GM18861 (cell line): ENCODE data around the gene NLK.
"Not testable (repeated sequence)": the region's sequence is repeated elsewhere in the genome, so short reads cannot be mapped to it uniquely, and the experiment has no call there.

Experiments used
- ATAC-seq: cut with Tn5 transposase; IDR thresholded peaks from one replicate; pipeline ENCODE4 v1.9.1; 2021; ENCODE audit not compliant: unreplicated experiment

Gene NLK

DNA sequence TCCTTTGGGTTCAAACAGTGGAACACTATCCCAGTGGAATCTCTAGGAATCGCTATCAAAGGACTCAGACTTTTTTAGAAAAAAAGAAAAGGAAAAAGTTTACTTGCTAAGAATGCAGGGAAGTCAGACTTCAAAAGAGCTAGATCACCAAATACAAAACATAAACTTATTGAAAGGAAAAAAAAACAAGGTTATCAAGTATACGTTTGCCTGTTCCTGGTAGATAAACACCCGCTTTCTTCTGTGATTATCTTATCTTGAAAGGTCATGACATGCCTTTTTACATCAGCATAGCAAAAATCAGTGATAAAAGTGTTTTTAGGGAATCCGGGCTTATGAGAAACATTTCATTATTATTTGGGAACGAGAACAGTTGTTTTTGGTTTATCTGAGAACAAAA is 147.2 kb downstream of the NLK start:
- no peak for ATAC-seq

DNA sequence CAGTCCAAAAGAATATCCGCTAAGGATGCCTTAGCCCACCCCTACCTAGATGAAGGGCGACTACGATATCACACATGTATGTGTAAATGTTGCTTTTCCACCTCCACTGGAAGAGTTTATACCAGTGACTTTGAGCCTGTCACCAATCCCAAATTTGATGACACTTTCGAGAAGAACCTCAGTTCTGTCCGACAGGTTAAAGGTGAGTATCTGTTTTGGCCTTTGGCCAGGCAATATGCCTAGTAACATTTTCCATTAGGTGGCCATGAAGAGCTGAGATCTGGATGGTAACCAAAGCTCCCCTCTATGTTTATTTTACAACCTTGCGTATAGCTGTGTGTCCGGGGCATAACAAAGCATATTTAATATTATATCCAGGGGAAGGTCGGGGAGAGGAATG is 148.5 kb downstream of the NLK start:
- ATAC-seq = no peak

DNA sequence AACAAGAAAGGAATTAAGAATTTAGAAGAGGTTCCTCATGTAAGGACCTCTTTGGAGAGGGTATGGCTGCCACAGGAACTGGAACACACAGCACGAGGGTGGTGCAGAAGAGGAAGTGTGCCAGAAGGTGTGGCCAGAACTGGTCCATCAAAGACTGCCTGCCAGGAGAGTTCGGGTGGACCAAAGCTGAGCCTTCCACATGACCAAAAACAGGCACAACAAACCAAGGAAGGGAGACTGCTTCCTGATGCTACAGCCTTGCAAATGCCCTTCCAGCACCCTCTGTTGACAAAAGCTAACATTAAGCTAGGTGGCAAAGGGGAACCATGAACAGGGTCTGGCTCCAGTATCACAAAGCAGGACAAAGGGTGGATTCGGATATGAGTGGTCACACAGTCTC is 150.8 kb downstream of the NLK start:
- no peak for ATAC-seq

DNA sequence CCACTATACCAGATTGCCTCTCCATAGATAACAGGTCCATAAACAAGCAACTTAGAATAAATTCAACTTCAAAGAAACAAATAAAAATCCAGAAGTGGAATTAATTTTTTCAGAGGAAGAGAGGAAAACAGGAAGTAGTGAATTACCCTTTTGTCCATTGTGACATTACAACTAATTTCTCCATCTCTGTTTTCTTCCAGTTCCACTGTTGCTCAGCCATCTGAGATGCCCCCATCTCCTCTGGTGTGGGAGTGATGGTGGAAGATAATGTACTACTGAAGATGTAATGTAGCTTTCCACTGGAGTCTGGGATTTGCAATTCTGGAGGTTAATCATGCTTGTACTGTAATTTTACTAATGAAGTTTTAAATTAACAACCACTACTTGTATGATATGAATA is 151.9 kb downstream of the NLK start:
- no peak for ATAC-seq

DNA sequence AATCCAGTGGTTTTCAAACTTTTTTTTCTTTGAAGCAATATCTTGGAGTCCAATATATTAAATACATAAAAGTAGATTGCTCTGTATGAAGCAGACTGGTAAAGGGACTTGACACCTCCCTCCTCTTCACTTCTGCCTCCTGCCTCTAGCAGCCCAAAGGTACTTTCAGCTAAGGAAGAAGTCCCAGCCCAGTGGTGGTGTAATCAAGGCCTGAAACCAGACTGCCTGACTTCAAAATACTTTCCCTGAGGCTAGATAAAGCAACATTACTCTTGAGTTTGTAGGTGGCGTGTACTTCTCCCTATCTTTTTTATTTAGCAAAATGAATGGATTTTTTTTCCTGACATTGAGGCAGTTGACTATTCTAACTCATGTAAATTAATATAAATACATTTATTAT is 154.2 kb downstream of the NLK start:
- no peak for ATAC-seq

DNA sequence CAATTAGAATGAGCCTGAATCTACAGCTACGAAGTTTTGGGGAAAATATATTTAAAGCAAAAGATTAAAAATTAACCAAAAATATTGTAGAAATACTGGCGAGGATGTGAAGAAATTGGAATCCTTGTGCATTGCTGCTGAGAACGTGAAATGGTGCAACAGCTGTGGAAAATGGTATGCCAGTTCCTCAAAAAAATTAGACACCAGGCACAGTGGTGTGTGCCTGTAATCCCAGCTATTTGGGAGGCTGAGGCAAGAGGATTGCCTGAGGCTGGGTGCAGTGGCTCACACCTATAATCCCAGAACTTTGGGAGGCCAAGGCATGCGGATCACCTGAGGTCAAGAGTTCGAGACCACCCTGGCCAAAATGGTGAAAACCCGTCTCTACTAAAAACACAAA is 156.6 kb downstream of the NLK start:
- no peak for ATAC-seq

DNA sequence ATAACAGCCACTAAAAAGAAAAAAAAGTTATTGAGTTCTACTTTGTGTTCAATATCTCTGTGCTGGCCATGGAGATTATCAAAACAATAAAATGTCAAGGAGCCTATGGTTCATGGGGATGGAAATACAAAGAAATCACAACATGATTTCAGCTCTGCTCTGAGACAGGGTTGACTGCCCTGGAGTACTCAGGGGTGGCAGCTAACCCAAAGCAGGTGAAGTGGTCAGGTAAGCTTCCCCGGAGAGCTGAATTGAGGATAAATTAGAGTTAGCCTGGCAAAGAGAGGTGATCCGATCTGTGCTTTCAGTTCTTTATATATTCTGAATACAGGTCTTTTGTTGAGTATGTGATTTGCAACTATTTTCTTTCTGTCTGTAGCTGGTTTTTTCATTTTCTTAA is 157.3 kb downstream of the NLK start:
- ATAC-seq = no peak

DNA sequence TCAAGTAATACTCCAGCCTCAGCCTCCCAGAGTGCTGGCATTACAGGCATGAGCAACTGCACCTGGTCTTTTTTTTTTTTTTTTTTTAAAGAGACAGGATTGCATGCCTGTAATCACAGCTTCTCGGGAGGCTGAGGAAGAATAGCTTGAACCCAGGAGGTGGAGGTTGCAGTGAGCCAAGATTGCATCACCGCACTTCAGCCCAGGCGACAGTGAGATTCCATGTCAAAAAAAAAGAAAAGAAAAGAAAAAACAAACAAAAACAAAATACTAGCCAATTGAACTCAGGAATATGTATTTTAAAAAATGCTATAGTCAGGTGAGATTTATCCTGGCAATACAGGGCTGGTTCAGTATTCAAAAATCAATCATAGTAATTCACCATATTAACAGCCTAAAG is 158.8 kb downstream of the NLK start:
- no peak for ATAC-seq

DNA sequence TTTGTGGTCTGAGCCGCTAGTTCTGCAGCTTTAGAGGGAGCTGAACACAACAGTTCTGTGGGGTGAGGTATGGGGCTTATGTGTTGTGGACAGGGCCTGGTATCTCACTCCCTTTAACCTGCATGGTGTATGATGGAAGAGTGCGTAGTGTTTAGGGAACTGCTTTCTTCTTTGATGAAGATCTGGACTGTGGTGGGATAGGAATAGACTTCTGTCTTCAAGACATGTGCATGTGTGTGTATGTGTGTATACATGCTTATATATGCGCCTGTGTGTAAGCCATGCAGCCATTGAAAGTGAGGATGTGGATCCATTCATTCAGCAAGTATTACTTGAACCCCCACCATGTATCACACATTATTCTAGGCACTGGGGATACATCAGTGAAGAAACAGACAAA is 161.8 kb downstream of the NLK start:
- no peak for ATAC-seq

DNA sequence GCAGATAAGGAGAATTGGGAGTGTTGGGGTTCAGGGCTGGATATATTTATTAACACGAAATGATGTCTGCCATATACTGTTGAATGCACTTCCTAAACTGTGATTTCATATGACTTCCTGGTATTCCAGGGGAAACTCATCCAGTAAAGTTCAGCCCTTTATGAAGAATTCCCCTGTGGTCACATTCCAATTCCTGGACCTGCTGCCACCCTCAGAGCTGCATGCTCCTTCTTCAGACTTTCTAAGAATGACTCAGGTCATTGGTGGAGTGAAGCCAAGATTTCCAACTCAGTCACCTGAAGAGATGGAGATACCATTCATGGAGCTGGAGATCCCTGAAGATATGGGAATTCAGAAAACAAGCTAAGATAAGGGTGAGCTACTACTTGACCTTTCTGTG is 162.3 kb downstream of the NLK start:
- ATAC-seq = no peak

DNA sequence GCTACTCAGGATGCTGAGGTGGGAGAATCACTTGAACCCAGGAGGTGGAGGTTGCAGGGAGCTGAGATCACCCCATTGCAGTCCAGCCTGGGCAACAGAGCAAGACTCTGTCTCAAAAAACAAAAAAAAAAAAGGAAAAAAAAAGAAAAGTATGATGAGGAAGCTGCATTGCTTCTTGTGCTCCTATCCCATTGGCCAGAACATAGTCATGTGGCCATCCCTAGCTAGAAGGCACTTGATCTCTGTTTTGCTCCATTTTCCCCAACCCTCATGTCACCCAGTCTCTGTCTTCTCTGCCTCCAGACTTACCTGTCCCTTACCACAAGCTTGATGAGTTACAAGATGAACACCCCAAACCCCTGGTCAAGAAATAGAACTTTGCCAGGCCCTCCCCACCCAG is 163.8 kb downstream of the NLK start:
- no peak for ATAC-seq

DNA sequence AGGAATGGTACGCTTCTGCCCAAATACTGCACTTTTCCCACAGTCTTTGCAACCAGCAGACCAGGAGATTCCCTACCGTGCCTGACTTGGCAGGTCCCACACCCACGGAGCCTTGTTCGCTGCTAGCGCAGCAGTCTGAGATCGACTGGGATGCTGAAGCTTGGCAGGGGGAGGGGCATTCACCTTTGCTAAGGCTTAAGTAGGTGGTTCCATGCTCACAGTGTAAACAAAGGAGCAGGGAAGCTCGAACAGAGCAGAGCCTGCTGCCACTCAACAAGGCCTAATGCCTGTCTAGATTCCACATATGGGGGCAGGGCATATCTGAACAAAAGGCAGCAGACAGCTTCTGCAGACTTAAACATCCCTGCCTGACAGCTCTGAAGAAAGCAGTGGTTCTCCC is 169.3 kb downstream of the NLK start:
- ATAC-seq = no peak

DNA sequence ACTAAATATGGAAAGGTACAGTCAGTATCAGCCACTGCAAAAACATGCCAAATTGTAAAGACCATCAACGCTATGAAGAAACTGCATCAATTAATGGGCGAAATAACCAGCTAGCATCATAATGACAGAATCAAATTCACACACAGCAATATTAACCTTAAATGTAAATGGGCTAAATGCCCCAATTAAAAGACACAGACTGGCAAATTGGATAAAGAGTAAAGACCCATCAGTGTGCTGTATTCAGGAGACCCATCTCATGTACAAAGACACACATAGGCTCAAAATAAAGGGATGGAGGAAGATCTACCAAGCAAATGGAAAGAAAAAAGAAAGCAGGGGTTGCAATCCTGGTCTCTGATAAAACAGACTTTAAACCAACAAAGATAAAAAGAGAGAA is 171.1 kb downstream of the NLK start:
- not testable (repeated sequence) for ATAC-seq

DNA sequence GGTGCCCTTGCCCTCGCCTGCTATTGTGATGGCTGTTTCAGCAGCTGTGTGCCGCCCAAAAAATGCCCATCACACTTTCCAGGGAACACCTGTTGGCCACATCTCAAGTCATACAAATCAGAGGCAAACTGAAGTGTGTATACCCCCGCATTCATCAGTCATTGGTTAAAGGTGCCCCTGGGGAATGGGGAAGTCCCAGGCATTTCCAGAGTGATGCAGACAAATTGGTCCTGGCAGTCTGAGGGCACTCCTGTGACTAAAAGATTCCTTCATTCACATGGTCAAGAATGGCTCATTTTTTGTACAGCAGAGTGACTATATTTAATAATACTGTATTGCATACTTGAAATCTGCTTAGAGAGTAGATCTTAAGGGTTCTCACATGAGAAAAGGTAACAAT is 173.6 kb downstream of the NLK start:
- no peak for ATAC-seq

DNA sequence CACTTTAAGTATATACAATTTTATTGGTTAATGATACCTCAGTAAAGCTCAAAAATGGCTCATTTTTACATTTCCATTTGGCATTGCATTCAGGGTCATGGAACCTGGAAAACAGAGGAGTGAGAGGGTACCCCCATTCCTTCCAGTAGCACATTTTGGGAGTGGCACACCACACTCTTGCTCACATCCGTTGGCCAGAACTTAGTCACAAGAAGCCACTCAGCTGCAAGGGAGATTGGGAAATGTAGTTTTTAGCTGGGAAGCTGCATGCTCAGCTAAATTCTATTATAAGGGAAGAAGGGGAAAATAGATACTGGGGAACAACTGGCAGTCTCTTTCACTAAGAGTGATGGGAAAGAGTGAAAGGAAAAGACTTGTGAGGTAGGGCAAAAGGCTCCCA is 174.1 kb downstream of the NLK start:
- no peak for ATAC-seq

DNA sequence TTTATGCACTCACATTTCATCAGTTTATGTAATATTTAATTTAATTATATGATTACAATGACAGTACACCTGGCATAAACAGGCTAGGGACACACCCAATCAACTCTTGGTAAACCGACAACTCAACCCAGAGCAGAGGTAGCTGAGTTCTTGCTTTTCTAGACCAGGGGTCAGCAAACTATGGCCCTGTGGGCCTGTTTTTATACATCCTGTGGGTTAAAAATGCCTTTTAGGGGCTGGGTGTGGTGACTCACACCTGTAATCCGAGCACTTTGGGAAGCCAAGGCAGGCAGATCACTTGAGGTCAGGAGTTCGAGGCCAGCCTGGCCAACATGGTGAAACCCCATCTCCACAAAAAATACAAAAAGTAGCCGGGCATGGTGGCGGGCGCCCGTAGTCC is 177.3 kb downstream of the NLK start:
- ATAC-seq = no peak

DNA sequence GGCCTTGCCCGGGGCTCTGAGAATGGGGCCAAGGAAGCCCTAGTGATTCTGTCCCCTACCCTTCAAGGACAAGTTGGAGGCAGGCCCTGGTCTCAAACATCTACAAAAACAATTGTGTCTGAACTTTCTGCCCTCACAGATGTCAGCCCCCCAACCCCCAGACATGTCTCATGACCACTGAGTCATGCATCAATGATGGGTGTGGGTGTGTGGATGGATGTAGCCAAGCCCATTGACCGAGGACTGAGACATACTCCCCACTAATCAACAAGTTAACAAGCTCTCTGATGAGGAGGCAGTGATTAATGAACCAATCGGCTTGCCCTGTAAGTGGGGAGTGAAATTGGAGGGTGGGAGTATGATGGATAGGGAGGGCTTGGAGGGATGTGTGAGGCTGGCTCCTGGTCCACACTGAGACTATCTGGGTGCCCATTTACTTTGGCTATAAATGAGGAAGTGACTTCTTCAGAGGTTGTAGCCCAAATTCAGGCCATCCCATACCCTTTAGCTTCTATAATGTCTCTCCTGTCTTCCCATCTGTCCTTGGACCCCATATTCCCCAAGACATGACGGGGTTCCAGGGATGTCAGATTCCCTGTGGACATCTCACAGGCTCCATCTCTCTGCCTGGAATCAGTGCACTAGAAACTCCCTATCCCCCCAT is 179.4 kb downstream of the NLK start:
- ATAC-seq = no peak

DNA sequence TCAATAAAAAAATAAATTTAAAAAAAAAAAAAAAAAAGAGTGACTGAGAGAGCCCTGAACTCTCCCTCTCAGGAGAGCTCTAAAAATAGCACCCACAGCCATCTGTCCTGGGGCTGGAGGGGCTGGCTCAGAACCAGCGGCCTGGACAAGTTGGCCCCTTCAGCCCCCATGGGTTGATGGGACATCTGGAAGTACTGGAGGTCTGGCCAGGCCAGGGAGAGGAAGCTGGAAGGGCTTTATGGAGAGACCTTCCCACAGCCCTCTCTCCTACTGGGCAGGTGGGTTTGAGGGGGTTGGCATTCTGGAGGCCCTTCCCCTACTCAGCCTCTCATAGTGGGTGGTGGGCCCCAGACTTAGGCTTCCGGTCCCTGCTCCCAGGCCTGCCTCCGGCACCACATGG is 182.8 kb downstream of the NLK start:
- no peak for ATAC-seq

DNA sequence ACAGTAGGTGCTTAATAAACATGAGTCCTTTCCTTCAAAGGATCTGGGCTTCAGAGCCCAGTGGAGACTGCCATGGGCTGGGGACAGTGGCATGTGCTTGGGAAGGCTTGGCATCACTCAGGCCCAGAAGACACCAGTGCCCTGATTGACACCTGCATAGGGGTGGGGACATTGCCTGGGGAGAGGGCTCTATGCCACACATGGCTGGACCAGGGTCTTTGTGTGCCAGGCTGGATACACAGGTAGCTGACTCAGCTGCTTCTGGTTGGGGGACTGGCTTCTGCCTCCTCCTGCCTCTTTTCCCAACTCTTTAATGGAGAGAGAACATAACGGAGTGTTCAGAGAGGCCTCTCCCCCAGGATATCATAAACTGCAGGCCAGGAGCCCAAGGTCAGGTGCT is 183.4 kb downstream of the NLK start:
- ATAC-seq = no peak

DNA sequence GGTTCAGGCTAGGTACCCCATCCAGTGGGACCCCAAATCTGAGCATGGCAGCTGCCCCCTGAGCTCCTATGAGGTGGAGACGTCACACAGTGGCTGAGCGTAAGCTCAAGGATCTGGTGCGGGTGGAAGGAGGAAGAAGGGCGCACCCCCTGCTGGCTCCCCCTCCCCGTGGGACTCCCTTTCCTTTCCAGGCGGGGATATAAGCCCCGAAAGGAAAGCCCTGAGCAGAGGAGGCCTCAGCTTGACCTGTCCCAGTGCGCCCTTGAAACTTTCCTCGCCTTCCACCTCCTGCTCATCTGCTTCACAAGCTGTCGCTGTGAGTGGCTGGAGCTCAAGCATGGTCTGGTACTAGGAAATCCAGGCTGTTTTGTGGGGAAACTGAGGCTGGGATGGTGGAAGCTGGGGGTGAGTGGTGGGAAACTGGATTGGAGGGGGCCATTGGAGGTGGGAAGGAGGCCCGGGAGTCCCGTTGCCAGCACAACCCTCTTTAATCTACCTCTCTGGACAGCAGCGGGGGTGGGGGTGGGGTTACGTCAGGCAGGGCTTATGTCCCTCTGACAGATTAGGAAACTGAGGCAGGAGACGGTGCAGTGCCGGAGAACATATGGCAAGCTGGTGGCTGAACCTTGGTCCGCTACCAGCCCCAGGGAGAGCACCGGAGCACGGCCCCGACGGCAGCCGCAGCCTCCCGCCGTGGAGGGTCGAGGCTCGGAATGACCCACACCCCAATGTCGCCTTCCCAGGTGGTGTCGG is 184.3 kb downstream of the NLK start:
- no peak for ATAC-seq

DNA sequence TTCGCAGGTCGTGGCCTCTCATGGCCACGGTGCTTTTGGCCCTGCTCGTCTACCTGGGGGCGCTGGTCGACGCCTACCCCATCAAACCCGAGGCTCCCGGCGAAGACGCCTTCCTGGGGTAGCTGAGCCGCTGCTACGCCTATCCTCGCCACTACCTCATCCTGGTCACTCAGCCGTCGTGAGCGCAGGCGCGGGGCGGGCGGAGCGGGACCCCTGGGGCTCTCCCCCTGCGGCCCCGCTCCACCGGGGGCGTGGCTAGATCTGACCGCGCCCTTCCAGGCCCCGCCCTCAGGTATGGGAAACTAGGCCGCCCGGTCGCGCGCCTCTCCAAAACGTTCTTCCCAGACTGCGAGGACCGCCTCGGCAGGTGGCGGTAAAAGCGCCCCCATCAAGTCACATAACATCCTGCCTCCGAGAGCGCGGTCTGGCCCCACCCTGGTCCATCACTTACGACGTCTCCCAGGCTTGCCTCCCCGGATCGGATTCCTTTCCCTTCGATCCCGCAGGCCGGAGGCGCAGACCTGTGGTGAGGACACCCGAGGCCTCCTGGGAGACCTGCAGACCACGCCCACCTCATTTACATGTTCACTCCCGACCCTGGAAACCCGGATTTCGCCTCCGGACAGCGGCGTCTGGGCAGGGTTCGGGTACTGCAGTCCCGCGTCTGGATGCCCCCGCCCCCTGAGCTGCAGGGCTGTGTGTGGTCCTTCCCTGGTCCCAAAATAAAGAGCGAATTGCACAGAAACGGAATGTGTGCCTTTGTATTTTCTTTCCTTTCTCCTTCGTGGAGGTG is 185.0 kb downstream of the NLK start:
- no peak for ATAC-seq
